Measurements from ENCODE around the gene P2RY12.

P2RY12 gene

DNA sequence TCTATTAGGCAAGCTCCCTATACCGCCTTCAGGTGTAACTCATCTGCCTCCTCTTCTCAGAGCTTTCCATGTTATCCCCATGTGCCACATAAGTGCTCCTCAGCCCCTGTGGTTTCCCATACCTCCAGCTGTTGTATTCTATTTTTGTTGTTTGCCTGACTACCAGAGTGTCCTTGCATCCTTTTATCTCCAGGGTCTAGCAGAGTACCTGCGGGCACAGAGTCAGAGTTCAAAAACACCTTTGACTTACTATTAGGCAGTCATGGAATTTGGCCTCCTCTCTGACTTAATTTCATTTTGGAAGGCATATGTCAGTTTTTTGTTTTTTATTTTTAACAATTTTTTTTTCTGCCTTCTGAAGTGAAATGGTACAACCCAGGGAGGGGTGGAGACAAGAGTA is 75.0 kb downstream of the P2RY12 start:
- no peaks in the 10 kb centered on the region for H3K27me3 ChIP-seq (ENCODE audit: insufficient read depth, low read length)
- H3K36me3 ChIP-seq (ENCODE audit: insufficient read depth, low read length), result no peaks in the 10 kb centered on the region
- peaks cover 43% of the 10 kb centered on the region for H3K4me1 ChIP-seq (ENCODE audit: control insufficient read depth, insufficient read depth, low read length, unreplicated experiment)
- H3K27ac ChIP-seq (ENCODE audit: low read depth, low read length), result no peak overlapping the region
- no peak overlapping the region for H2AFZ ChIP-seq (ENCODE audit: low read length, unreplicated experiment)
- no peak overlapping the region for H3K4me3 ChIP-seq (ENCODE audit: low read depth, low read length)
- no peaks in the 10 kb centered on the region for H3K79me2 ChIP-seq (ENCODE audit: control insufficient read depth, insufficient read depth, low read length, unreplicated experiment)

DNA sequence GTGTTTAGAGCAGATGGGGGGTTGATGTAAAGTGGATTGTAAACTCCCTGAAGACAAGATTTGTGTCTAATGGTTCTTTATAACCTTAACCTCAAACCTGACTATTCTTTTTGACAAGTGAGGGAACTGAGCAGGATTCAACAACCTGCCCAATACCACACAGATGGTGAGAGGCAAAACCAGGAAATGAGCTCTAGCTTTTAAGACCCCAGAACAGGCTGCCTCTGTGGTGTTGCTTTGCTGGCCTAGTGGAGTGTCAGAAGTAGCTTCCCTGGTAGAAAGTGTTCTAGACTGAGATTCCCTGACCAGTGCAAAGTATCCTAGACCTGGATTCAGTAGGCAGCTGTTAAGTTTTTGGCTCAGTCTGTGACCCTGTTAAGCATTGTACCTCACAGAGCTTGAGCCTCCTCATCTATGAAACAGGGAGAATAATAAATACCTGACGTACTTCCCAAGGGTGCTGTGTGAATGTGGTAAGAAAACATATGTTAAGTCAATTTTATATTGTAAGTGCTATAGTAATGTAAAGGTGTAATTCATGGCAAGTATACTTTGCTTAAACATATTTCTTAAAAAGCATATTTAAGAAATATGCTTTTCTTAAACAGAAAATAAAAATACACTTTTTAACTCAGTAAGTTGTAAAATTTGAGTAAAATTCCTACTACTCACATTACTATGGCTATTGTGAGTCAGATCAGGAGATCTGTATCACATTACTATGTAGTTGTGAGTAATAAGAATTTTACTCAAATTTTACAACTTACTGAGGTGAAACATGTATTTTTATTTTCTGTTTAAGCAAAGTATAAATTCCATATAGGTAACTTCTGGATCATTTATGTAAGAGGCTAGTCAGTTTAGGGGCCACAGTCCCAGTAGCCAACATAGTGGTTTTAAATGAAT is 76.7 kb downstream of the P2RY12 start:
- Histone ChIP-seq H3K36me3 (ENCODE audit: insufficient read depth, low read length) (no peaks in the 10 kb centered on the region), H3K27me3 (ENCODE audit: insufficient read depth, low read length) (no peaks in the 10 kb centered on the region), H2AFZ (ENCODE audit: low read length, unreplicated experiment) (peak overlapping the region; percentile 37), H3K79me2 (ENCODE audit: control insufficient read depth, insufficient read depth, low read length, unreplicated experiment) (no peaks in the 10 kb centered on the region), H3K4me1 (ENCODE audit: control insufficient read depth, insufficient read depth, low read length, unreplicated experiment) (peaks cover 42% of the 10 kb centered on the region), H3K27ac (ENCODE audit: low read depth, low read length) (no peak overlapping the region), H3K4me3 (ENCODE audit: low read depth, low read length) (no peak overlapping the region)

DNA sequence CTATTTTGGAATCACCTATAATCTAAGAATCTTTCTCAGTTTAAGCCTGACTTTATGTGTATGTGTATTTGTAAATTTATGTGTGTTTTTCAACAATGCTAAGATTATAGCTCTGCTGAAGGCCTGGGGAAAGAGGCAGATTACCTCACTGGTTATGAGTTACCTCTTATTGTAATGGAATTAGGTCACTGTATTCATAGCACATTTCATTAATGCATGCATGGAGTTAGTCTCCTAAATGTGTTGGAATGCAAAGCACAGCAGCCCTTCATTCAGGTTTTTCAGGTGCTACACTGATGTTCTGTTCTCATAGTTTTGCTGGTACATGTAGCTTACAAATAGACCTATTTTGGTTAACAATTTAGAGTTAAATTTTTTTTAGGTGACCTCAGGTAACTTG is 77.4 kb downstream of the P2RY12 start:
- no peak overlapping the region for H2AFZ ChIP-seq (ENCODE audit: low read length, unreplicated experiment)
- peaks cover 44% of the 10 kb centered on the region for H3K4me1 ChIP-seq (ENCODE audit: control insufficient read depth, insufficient read depth, low read length, unreplicated experiment)
- no peaks in the 10 kb centered on the region for H3K79me2 ChIP-seq (ENCODE audit: control insufficient read depth, insufficient read depth, low read length, unreplicated experiment)
- no peak overlapping the region for H3K4me3 ChIP-seq (ENCODE audit: low read depth, low read length)
- no peaks in the 10 kb centered on the region for H3K36me3 ChIP-seq (ENCODE audit: insufficient read depth, low read length)
- no peak overlapping the region for H3K27ac ChIP-seq (ENCODE audit: low read depth, low read length)
- no peaks in the 10 kb centered on the region for H3K27me3 ChIP-seq (ENCODE audit: insufficient read depth, low read length)

DNA sequence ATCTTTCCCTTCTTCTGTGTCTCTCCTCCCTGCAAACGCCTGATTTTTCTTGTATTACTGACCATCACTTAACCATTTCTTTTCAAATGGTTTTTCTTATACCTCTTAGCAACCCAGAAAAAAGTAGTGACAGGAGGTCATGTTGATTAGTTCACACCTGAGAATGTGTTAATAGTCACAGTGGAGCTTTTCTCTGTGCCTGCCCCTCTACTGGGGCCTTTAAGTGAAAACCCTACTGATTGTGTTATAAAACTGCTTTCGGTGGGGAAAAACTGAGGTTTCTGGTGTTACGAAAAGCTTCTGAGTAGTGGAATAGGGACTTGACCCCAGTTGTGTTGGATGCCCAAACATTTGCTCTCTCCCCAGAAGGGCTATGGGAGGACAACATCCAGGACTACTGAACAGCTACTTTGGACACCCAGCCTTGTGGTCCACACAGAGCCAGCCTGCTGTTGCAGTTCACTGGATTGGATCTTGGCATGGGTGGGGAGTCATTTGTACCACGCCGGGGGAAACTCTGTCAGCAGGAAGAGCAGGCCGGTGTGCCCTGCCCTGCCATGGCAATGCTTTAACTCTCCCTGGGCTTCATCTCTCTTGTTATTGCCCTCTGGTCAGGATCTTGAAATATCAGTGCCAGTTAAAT is 78.3 kb downstream of the P2RY12 start:
- peaks cover 51% of the 10 kb centered on the region for H3K4me1 ChIP-seq (ENCODE audit: control insufficient read depth, insufficient read depth, low read length, unreplicated experiment)
- no peaks in the 10 kb centered on the region for H3K79me2 ChIP-seq (ENCODE audit: control insufficient read depth, insufficient read depth, low read length, unreplicated experiment)

DNA sequence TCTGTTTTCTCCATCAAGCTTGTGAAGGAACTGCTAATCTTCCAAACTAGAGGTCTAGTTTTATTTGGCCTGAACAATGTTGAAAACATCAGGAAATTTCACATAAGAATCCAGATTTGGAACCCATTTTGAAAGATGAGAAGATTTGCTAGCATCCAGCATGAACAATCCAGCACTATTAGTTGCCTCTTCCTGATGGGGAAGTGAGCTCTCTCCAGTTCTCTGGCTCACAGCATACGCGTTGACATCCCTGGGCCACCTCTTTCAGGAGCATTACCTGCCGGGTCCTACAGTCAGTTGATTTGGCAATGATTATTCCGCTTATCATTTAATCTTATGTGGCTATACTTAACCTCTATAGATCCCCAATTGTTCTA is 78.8 kb downstream of the P2RY12 start:
- H3K4me3 ChIP-seq (ENCODE audit: low read depth, low read length), result peak overlapping the region; percentile 22; the same call in 1 of the 2 replicates
- no peaks in the 10 kb centered on the region for H3K27me3 ChIP-seq (ENCODE audit: insufficient read depth, low read length)
- H2AFZ ChIP-seq (ENCODE audit: low read length, unreplicated experiment), result peak overlapping the region; percentile 49
- H3K36me3 ChIP-seq (ENCODE audit: insufficient read depth, low read length), result no peaks in the 10 kb centered on the region
- H3K79me2 ChIP-seq (ENCODE audit: control insufficient read depth, insufficient read depth, low read length, unreplicated experiment), result no peaks in the 10 kb centered on the region
- peak overlapping the region; percentile 78 for H3K27ac ChIP-seq (ENCODE audit: low read depth, low read length)
- peaks cover 53% of the 10 kb centered on the region for H3K4me1 ChIP-seq (ENCODE audit: control insufficient read depth, insufficient read depth, low read length, unreplicated experiment)

More for the DNA sequence above, 78.3 kb downstream of the P2RY12 start:
- Histone ChIP-seq H3K36me3 (ENCODE audit: insufficient read depth, low read length) (no peaks in the 10 kb centered on the region), H2AFZ (ENCODE audit: low read length, unreplicated experiment) (peak overlapping the region; percentile 14), H3K27me3 (ENCODE audit: insufficient read depth, low read length) (no peaks in the 10 kb centered on the region), H3K4me3 (ENCODE audit: low read depth, low read length) (no peak overlapping the region), H3K27ac (ENCODE audit: low read depth, low read length) (peak overlapping the region; percentile 78)

DNA sequence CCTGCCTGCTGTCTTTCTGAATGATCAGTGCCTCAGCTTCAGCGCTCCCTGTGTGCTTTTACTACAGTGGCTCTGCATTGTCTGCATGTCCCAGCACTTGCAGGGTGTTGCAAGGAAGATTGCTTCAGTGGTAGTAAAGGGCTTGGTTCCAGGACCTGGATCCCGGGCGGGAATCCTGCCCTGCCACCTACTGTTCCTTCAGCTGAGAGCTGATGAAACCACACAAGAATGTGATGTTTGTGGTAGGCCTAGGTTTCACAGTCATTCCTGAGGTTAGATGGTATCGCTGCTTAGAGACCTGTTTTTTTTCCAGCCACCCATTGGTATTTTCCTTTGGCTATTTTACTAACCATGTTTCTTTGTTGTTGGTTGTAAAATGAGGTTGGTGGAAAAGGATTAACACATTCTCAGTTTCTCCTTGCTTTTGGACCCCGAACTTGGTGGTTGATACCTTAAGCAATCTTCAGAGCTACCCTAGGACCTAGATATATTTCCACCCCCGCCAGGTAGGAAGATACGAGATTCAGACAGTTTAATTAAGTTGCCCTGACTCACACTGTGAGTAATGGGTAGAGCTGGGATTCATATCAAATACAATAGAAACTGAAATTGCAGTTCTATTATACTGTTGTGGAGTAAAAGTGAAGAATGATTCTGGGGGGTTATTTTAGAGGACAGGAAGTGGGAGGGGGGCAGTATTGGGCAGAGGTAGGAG is 79.3 kb downstream of the P2RY12 start:
- Histone ChIP-seq H2AFZ (ENCODE audit: low read length, unreplicated experiment) (peak overlapping the region; percentile 49), H3K79me2 (ENCODE audit: control insufficient read depth, insufficient read depth, low read length, unreplicated experiment) (no peaks in the 10 kb centered on the region), H3K27ac (ENCODE audit: low read depth, low read length) (peak overlapping the region; percentile 78), H3K4me1 (ENCODE audit: control insufficient read depth, insufficient read depth, low read length, unreplicated experiment) (peaks cover 53% of the 10 kb centered on the region), H3K4me3 (ENCODE audit: low read depth, low read length) (peak overlapping the region; percentile 22; the same call in 1 of the 2 replicates), H3K27me3 (ENCODE audit: insufficient read depth, low read length) (no peaks in the 10 kb centered on the region), H3K36me3 (ENCODE audit: insufficient read depth, low read length) (no peaks in the 10 kb centered on the region)

DNA sequence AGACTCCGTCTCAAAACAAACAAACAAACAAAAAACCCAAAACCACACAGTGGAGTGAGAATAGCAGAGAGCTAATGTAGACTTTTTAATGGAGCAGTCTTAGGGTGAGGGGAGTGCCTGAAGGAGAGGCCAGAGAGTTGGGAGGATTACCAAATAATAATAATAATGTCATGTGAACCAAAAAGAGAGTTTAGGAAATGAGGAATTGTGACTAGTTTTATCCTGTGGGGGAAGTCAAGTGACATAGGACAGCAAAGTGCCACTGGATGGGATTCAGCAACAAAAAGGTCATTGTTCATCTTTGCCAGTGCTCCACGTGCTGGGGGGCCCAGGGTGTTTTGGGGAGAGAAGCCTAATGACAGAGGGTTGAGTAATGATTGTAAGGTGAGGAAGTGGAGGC is 80.8 kb downstream of the P2RY12 start:
- H3K36me3 ChIP-seq (ENCODE audit: insufficient read depth, low read length), result no peaks in the 10 kb centered on the region
- no peaks in the 10 kb centered on the region for H3K79me2 ChIP-seq (ENCODE audit: control insufficient read depth, insufficient read depth, low read length, unreplicated experiment)
- no peaks in the 10 kb centered on the region for H3K27me3 ChIP-seq (ENCODE audit: insufficient read depth, low read length)
- peaks cover 53% of the 10 kb centered on the region for H3K4me1 ChIP-seq (ENCODE audit: control insufficient read depth, insufficient read depth, low read length, unreplicated experiment)
- H3K4me3 ChIP-seq (ENCODE audit: low read depth, low read length), result no peak overlapping the region
- no peak overlapping the region for H2AFZ ChIP-seq (ENCODE audit: low read length, unreplicated experiment)
- no peak overlapping the region for H3K27ac ChIP-seq (ENCODE audit: low read depth, low read length)

DNA sequence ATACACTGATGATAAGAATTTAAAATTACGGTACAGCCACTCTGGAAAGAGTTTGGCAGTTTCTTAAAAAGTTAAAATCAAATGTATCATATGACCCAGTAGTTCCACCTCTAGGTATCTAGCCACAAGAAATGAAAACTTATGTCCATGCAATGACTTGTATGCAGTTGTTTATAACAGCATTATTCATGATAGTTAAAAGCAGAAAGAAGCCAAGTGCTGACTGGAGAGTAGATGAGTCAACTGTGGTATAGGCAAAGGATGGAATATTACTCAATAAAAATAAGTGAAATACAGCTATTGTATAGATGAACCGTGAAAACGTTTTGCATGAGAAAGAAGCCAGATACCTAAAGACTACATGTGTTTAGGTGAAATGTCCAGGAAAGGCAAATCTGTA is 82.8 kb downstream of the P2RY12 start:
- Histone ChIP-seq H3K4me3 (ENCODE audit: low read depth, low read length) (no peak overlapping the region), H2AFZ (ENCODE audit: low read length, unreplicated experiment) (no peak overlapping the region), H3K4me1 (ENCODE audit: control insufficient read depth, insufficient read depth, low read length, unreplicated experiment) (peaks cover 34% of the 10 kb centered on the region), H3K27ac (ENCODE audit: low read depth, low read length) (no peak overlapping the region), H3K27me3 (ENCODE audit: insufficient read depth, low read length) (no peaks in the 10 kb centered on the region), H3K36me3 (ENCODE audit: insufficient read depth, low read length) (no peaks in the 10 kb centered on the region), H3K79me2 (ENCODE audit: control insufficient read depth, insufficient read depth, low read length, unreplicated experiment) (no peaks in the 10 kb centered on the region)

DNA sequence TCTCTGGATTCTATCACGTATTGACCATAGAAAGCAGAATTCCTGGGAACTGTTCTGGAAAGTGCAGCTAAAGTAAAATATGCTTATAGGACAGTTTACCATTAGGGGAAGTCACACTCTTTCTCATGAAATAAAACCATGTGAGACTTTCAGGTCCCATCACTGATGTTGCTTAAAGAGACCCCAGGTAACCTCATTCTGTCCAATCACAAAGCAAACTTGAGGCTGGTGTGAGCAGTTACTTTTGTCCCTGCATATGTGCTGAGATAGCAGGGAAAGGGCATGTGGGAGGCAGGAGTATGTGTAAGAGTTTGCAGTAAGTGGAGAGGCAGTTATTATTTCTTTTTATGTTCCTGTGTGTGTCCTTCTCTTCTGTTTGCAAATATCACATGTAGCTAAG is 84.0 kb downstream of the P2RY12 start:
- Histone ChIP-seq H3K4me3 (ENCODE audit: low read depth, low read length) (no peak overlapping the region), H2AFZ (ENCODE audit: low read length, unreplicated experiment) (no peak overlapping the region), H3K27me3 (ENCODE audit: insufficient read depth, low read length) (no peaks in the 10 kb centered on the region), H3K79me2 (ENCODE audit: control insufficient read depth, insufficient read depth, low read length, unreplicated experiment) (no peaks in the 10 kb centered on the region), H3K36me3 (ENCODE audit: insufficient read depth, low read length) (no peaks in the 10 kb centered on the region), H3K4me1 (ENCODE audit: control insufficient read depth, insufficient read depth, low read length, unreplicated experiment) (peaks cover 21% of the 10 kb centered on the region), H3K27ac (ENCODE audit: low read depth, low read length) (no peak overlapping the region)

DNA sequence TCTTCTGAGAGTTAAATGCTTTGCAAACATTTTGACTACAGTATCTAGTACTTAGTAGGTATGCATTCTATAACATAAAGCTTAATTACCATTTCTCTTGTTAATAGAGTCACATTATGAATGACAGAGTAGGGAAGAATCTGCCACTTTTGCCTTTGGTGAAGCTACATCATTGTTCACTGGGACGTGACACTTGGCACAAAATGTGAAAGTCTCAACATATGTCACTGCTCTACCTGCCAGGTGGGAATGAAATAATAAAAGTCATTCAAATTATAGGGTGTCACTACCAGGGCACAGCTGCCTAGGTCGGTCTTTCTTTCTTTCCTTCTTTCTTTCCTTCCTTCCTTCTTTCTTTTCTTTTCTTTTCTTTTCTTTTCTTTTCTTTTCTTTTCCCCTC is 85.5 kb downstream of the P2RY12 start:
- no peak overlapping the region for H3K27ac ChIP-seq (ENCODE audit: low read depth, low read length)
- no peaks in the 10 kb centered on the region for H3K79me2 ChIP-seq (ENCODE audit: control insufficient read depth, insufficient read depth, low read length, unreplicated experiment)
- no peak overlapping the region for H3K4me3 ChIP-seq (ENCODE audit: low read depth, low read length)
- H3K4me1 ChIP-seq (ENCODE audit: control insufficient read depth, insufficient read depth, low read length, unreplicated experiment), result peaks cover 10% of the 10 kb centered on the region
- H2AFZ ChIP-seq (ENCODE audit: low read length, unreplicated experiment), result no peak overlapping the region
- no peaks in the 10 kb centered on the region for H3K27me3 ChIP-seq (ENCODE audit: insufficient read depth, low read length)
- no peaks in the 10 kb centered on the region for H3K36me3 ChIP-seq (ENCODE audit: insufficient read depth, low read length)

All from ACC112 (cell line).